Hindlimb muscle (tissue), 1 donor: ENCODE measurements around the gene FUBP3. TPM values are rescaled to one million over a fixed set of nuclear protein-coding genes. Genes with fewer than 3 reads are reported as not detected.

Experiments used
- polyA plus RNA-seq: library from polyadenylated mRNA; unstranded; fragments of 120-200 nt; gene quantifications from one replicate; pipeline ENCODE4 v1.2.1, GENCODE V29; 2013; ENCODE audit not compliant: insufficient read length

The FUBP3 gene
- polyA plus RNA-seq, 1 donor, result 43.4 TPM

Other genes with a start within 250 kb of the FUBP3 start
- gene ASS1, start 134.6 kb upstream of the FUBP3 start, polyA plus RNA-seq, result 43.6 TPM
- not detected for gene PRDM12, start 85.0 kb downstream of the FUBP3 start, polyA plus RNA-seq
- 25.5 TPM for gene EXOSC2, start 114.2 kb downstream of the FUBP3 start, polyA plus RNA-seq